T-helper 1 cell treated with Interleukin-12 subunit alpha and Interleukin-12 subunit beta and Interleukin-4 antibody, amounts not matched to agents 30 μg/mL and 1 μg/mL, for 36 hours (primary cell): ENCODE results near the gene SLC12A9.
"Not testable (repeated sequence)": the region's sequence is repeated elsewhere in the genome, so short reads cannot be mapped to it uniquely, and the experiment has no call there.

ENCODE experiments used
- H3K27ac Mint-ChIP-seq: one replicate; pipeline ENCODE4 v1.8.0; 2021; ENCODE audit warnings: mild to moderate bottlenecking, mixed read lengths
- H3K27me3 Mint-ChIP-seq: one replicate; pipeline ENCODE4 v1.8.0; 2021; ENCODE audit warnings: low read depth, mixed read lengths
- H3K36me3 Mint-ChIP-seq: one replicate; pipeline ENCODE4 v1.8.0; 2021; ENCODE audit warnings: low read depth, mixed read lengths
- H3K4me1 Mint-ChIP-seq: one replicate; pipeline ENCODE4 v1.8.0; 2021; ENCODE audit warnings: low read depth, mixed read lengths
- H3K4me3 Mint-ChIP-seq: one replicate; pipeline ENCODE4 v1.8.0; 2021; ENCODE audit warnings: mild to moderate bottlenecking, moderate library complexity, mixed read lengths
- H3K9me3 Mint-ChIP-seq: one replicate; pipeline ENCODE4 v1.8.0; 2021; ENCODE audit warnings: mixed read lengths

Gene SLC12A9

GRCh38 chr7:100900978-100901377 lies 48.5 kb downstream of the SLC12A9 start:
- Mint-ChIP-seq H3K4me1 (peaks cover 7% of the 10 kb centered on the region), H3K27me3 (peaks cover 29% of the 10 kb centered on the region), H3K9me3 (no peaks in the 10 kb centered on the region), H3K27ac (no peak overlapping the region), H3K36me3 (no peaks in the 10 kb centered on the region), H3K4me3 (no peak overlapping the region)

GRCh38 chr7:100901921-100902332 lies 49.4 kb downstream of the SLC12A9 start:
- Mint-ChIP-seq H3K27me3 (peaks cover 24% of the 10 kb centered on the region), H3K27ac (no peak overlapping the region), H3K9me3 (no peaks in the 10 kb centered on the region), H3K4me1 (peaks cover 3% of the 10 kb centered on the region), H3K4me3 (no peak overlapping the region), H3K36me3 (no peaks in the 10 kb centered on the region)

GRCh38 chr7:100902638-100903037 lies 50.1 kb downstream of the SLC12A9 start:
- Mint-ChIP-seq H3K27me3 (peaks cover 18% of the 10 kb centered on the region), H3K27ac (no peak overlapping the region), H3K4me3 (no peak overlapping the region), H3K9me3 (no peaks in the 10 kb centered on the region), H3K4me1 (peaks cover 3% of the 10 kb centered on the region), H3K36me3 (no peaks in the 10 kb centered on the region)

- Mint-ChIP-seq H3K36me3 (no peaks in the 10 kb centered on the region), H3K4me1 (no peaks in the 10 kb centered on the region), H3K27ac (no peak overlapping the region), H3K9me3 (no peaks in the 10 kb centered on the region), H3K4me3 (no peak overlapping the region), H3K27me3 (peaks cover 8% of the 10 kb centered on the region)
Measured at GRCh38 chr7:100908512-100908911, 56.0 kb downstream of the SLC12A9 start.

- H3K27ac Mint-ChIP-seq, H3K4me3 Mint-ChIP-seq, H3K9me3 Mint-ChIP-seq, H3K27me3 Mint-ChIP-seq, H3K4me1 Mint-ChIP-seq, H3K36me3 Mint-ChIP-seq: not testable (repeated sequence)
Measured at GRCh38 chr7:100910443-100910842, 57.9 kb downstream of the SLC12A9 start.

GRCh38 chr7:100911484-100911883 lies 59.0 kb downstream of the SLC12A9 start:
- Mint-ChIP-seq H3K9me3 (no peaks in the 10 kb centered on the region), H3K27ac (no peak overlapping the region), H3K4me1 (no peaks in the 10 kb centered on the region), H3K36me3 (no peaks in the 10 kb centered on the region), H3K27me3 (peaks cover 8% of the 10 kb centered on the region), H3K4me3 (no peak overlapping the region)

- Mint-ChIP-seq H3K36me3 (no peaks in the 10 kb centered on the region), H3K27ac (no peak overlapping the region), H3K27me3 (peaks cover 8% of the 10 kb centered on the region), H3K9me3 (no peaks in the 10 kb centered on the region), H3K4me1 (no peaks in the 10 kb centered on the region), H3K4me3 (no peak overlapping the region)
Measured at GRCh38 chr7:100914208-100914878, 61.8 kb downstream of the SLC12A9 start.

GRCh38 chr7:100914879-100915447 lies 62.5 kb downstream of the SLC12A9 start:
- Mint-ChIP-seq H3K27me3 (peaks cover 12% of the 10 kb centered on the region), H3K4me3 (no peak overlapping the region), H3K36me3 (no peaks in the 10 kb centered on the region), H3K4me1 (no peaks in the 10 kb centered on the region), H3K27ac (no peak overlapping the region), H3K9me3 (no peaks in the 10 kb centered on the region)
